Vagina (tissue), 2 donors: ENCODE results near the gene LHFPL3.

Source experiments
- POLR2AphosphoS5 ChIP-seq, 2 donors: sonication (generic); formaldehyde crosslinking; IDR thresholded peaks; one replicate each; pipeline ENCODE4 v1.9.0; 2017; ENCODE audit warnings: antibody characterized with exemption in 2 of 2, mild to moderate bottlenecking in 2 of 2, low read depth in 1 of 2; ENCODE audit not compliant: insufficient read depth in 1 of 2
- TF ChIP-seq, protein P1 (sequence below), 3 experiments: fragments of 450-650 bp in 2 of 3; fragments of 200-600 bp in 1 of 3; sonication (generic) in 1 of 3; IDR thresholded peaks; one replicate each; pipeline ENCODE4 v1.5.1; 2017 to 2019; ENCODE audit warnings: antibody characterized with exemption in 3 of 3, mild to moderate bottlenecking in 2 of 3, moderate library complexity in 2 of 3

DNA sequence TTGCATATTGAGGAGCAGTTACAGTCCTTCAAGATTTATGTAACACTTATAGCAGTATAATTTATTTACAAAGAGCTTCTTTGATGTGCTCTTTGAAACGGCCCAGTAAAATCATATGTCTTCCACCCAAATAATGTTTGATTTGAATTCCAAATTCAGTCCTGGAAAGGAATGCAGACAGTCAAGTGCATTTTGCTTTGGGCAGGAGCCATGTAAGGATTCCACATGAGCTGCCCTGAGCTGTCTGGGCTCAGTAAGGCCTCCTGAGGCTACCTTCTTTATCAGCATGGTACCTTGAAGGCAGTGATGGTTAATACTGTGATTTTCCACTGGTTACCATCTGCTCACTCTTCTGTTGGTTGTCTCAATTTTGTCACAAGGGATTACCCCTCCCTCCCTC is 41.6 kb upstream of the LHFPL3 start:
- TF ChIP-seq POLR2AphosphoS5 (IDR thresholded peaks at IDR 0.05; ENCODE audit: insufficient read depth in 1 of 2, low read depth in 1 of 2), result no peak
- TF ChIP-seq, protein P1, sequence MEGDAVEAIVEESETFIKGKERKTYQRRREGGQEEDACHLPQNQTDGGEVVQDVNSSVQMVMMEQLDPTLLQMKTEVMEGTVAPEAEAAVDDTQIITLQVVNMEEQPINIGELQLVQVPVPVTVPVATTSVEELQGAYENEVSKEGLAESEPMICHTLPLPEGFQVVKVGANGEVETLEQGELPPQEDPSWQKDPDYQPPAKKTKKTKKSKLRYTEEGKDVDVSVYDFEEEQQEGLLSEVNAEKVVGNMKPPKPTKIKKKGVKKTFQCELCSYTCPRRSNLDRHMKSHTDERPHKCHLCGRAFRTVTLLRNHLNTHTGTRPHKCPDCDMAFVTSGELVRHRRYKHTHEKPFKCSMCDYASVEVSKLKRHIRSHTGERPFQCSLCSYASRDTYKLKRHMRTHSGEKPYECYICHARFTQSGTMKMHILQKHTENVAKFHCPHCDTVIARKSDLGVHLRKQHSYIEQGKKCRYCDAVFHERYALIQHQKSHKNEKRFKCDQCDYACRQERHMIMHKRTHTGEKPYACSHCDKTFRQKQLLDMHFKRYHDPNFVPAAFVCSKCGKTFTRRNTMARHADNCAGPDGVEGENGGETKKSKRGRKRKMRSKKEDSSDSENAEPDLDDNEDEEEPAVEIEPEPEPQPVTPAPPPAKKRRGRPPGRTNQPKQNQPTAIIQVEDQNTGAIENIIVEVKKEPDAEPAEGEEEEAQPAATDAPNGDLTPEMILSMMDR (IDR thresholded peaks at IDR 0.05), result no peak
